Endodermal cell (in vitro differentiated cells): ENCODE results near the gene GPR107. TPM values are rescaled to one million over a fixed set of nuclear protein-coding genes. Genes with fewer than 3 reads are reported as not detected.
A peak's percentile ranks its signal among the peaks of the same experiment; 100 is the strongest.

Experiments
- DNase-seq: peaks from one replicate; pipeline ENCODE4 v3.0.0-alpha.2; 2017
- H3K27ac ChIP-seq: 2 replicates; pipeline ENCODE4 v1.5.1; 2013; ENCODE audit warnings: mild to moderate bottlenecking, low read depth, low read length, moderate library complexity
- H3K27me3 ChIP-seq: 2 replicates; pipeline ENCODE4 v1.6.1; 2013; ENCODE audit warnings: mild to moderate bottlenecking, low read length, moderate library complexity; ENCODE audit not compliant: insufficient read depth, control insufficient read depth, poor library complexity, severe bottlenecking
- H3K36me3 ChIP-seq: 2 replicates; pipeline ENCODE4 v1.7.0; 2013; ENCODE audit warnings: mild to moderate bottlenecking, low read length, moderate library complexity; ENCODE audit not compliant: control insufficient read depth, insufficient read depth
- H3K4me1 ChIP-seq: one replicate; pipeline ENCODE4 v1.7.0; 2013; ENCODE audit warnings: low read length; ENCODE audit not compliant: control insufficient read depth, insufficient read depth
- H3K4me3 ChIP-seq: 2 replicates; pipeline ENCODE4 v1.5.1; 2013; ENCODE audit warnings: mild to moderate bottlenecking, low read length, moderate library complexity
- H3K9ac ChIP-seq: 2 replicates; pipeline ENCODE4 v1.6.1; 2013; ENCODE audit warnings: mild to moderate bottlenecking, low read length, moderate library complexity; ENCODE audit not compliant: poor library complexity, severe bottlenecking; ENCODE audit errors: extremely low read depth
- H3K9me3 ChIP-seq: 2 replicates; pipeline ENCODE4 v1.6.1; 2013; ENCODE audit warnings: mild to moderate bottlenecking, low read length, moderate library complexity; ENCODE audit not compliant: control insufficient read depth
- H3K27ac Mint-ChIP-seq: 2 replicates; pipeline ENCODE4 v1.8.0; 2020; ENCODE audit warnings: mixed read lengths
- H3K27me3 Mint-ChIP-seq: 2 replicates; pipeline ENCODE4 v1.8.0; 2021; ENCODE audit warnings: mild to moderate bottlenecking, mixed read lengths; ENCODE audit not compliant: insufficient read depth
- H3K36me3 Mint-ChIP-seq: 2 replicates; pipeline ENCODE4 v1.8.0; 2020; ENCODE audit warnings: low read depth, mixed read lengths
- H3K4me1 Mint-ChIP-seq: 2 replicates; pipeline ENCODE4 v1.8.0; 2020; ENCODE audit warnings: mixed read lengths
- H3K4me3 Mint-ChIP-seq: 2 replicates; pipeline ENCODE4 v1.8.0; 2020; ENCODE audit warnings: mild to moderate bottlenecking, moderate library complexity, mixed read lengths
- H3K9me3 Mint-ChIP-seq: 2 replicates; pipeline ENCODE4 v1.8.0; 2020; ENCODE audit warnings: mild to moderate bottlenecking, mixed read lengths
- CTCF ChIP-seq: fragments of 200-600 bp; sonication (generic); conservative IDR thresholded peaks from 2 replicates; pipeline ENCODE4 v1.5.0; 2021; ENCODE audit warnings: antibody characterized with exemption, mild to moderate bottlenecking
- WGBS, 2 experiments: methylation state at CpG; one replicate each; pipeline versions ENCODE4 v1.1.5 to v1.1.7; 2013; ENCODE audit warnings: missing lambda C conversion rate in 2 of 2, mixed read lengths in 1 of 2; ENCODE audit not compliant: insufficient coverage in 1 of 2, insufficient read length in 1 of 2; 5-methylcytosine and 5-hydroxymethylcytosine counted together
- total RNA-seq, 2 donors: library from RNA; stranded (reverse); fragmentation: NEBNext Ultra II Directional in 1 of 2; extraction: Animal tissue kit (Norgen Biotek cat#: 25700) in 1 of 2; gene quantifications; 2 replicates in 1 of 2; 3 replicates in 1 of 2; pipeline ENCODE4 v1.2.1, GENCODE V29; 2021

The GPR107 gene
- total RNA-seq, 2 donors from 2014 or later = 50.7 to 62.0 TPM

- H3K4me1 Mint-ChIP-seq = peaks cover 33% of the 10 kb centered on the region
- H3K4me3 Mint-ChIP-seq = no peak overlapping the region
- WGBS, 2 experiments = 88 to 100% methylated on average over 3 to 7 of the region's 7 CpGs
- H3K27me3 ChIP-seq = no peaks in the 10 kb centered on the region
- no peak for DNase-seq
- H3K9me3 ChIP-seq = no peaks in the 10 kb centered on the region
- H3K27me3 Mint-ChIP-seq = no peaks in the 10 kb centered on the region
- no peak for TF ChIP-seq CTCF
- no peaks in the 10 kb centered on the region for H3K9me3 Mint-ChIP-seq
- peak overlapping the region; percentile 59 for H3K27ac Mint-ChIP-seq
- H3K4me3 ChIP-seq = no peak overlapping the region
- H3K27ac ChIP-seq = peak overlapping the region; percentile 57
- H3K4me1 ChIP-seq = no peaks in the 10 kb centered on the region
- H3K36me3 ChIP-seq = peaks cover 38% of the 10 kb centered on the region
- no peak overlapping the region for H3K9ac ChIP-seq
- H3K36me3 Mint-ChIP-seq = peaks cover 36% of the 10 kb centered on the region
Measured at GRCh38 chr9:130122456-130122855, 68.8 kb downstream of the GPR107 start.

DNA sequence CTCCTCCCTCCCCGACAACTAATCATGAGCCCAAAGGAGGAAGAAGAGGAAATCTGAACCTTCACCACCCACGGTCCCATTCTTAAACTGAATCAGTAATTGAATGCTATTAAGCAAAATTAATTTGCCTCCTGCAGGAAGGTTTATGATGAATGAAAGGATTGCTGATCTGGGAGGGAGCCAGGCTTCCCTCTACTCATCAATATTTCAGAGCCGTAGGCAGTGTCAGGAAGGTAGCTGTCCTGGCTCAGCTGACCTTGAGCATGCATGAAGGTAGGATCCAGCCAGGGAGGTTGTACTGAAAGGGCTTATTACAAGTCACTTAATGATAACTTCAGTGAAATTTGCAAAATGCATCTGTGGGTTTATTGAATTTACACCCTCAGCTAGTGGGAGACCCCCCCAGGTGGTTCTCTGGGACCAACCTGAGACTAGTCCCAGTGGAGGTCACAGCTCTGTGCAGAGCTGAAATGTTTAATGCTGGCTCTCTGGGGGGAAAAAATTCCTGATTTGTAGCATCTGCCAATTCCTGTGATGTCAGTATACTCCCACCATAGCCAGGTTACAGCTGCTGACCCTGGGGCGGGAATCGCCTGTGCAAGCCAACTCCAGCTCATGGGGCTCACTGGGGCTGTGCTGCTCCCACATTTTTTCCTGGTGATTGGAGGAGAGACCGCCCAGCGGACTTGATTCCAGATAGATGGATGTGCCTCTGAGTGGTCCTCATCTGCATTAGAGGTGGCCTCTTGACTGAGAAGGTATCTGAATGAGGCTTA lies 70.6 kb downstream of the GPR107 start:
- 96 to 100% methylated on average over 4 to 6 of the region's 7 CpGs for WGBS, 2 experiments
- H3K36me3 ChIP-seq = peaks cover 49% of the 10 kb centered on the region
- DNase-seq = no peak
- peaks cover 16% of the 10 kb centered on the region for H3K4me1 Mint-ChIP-seq
- no peak overlapping the region for H3K9ac ChIP-seq
- no peaks in the 10 kb centered on the region for H3K9me3 ChIP-seq
- peaks cover 49% of the 10 kb centered on the region for H3K36me3 Mint-ChIP-seq
- no peak overlapping the region for H3K4me3 Mint-ChIP-seq
- no peak overlapping the region for H3K27ac ChIP-seq
- H3K4me1 ChIP-seq = no peaks in the 10 kb centered on the region
- H3K27me3 Mint-ChIP-seq = no peaks in the 10 kb centered on the region
- H3K9me3 Mint-ChIP-seq = no peaks in the 10 kb centered on the region
- no peaks in the 10 kb centered on the region for H3K27me3 ChIP-seq
- H3K4me3 ChIP-seq = no peak overlapping the region
- no peak for TF ChIP-seq CTCF
- H3K27ac Mint-ChIP-seq = peak overlapping the region; percentile 17

- 73 to 80% methylated on average over 2 to 3 of the region's 4 CpGs for WGBS, 2 experiments
- H3K4me3 Mint-ChIP-seq = no peak overlapping the region
Measured at GRCh38 chr9:130126721-130127433, 73.2 kb downstream of the GPR107 start.

More at GRCh38 chr9:130126721-130127433, 73.2 kb downstream of the GPR107 start:
- Mint-ChIP-seq H3K4me1 (peaks cover 9% of the 10 kb centered on the region), H3K36me3 (peaks cover 62% of the 10 kb centered on the region), H3K27ac (no peak overlapping the region), H3K27me3 (no peaks in the 10 kb centered on the region), H3K9me3 (no peaks in the 10 kb centered on the region)
- no peaks in the 10 kb centered on the region for H3K27me3 ChIP-seq
- no peaks in the 10 kb centered on the region for H3K4me1 ChIP-seq
- no peak for DNase-seq
- H3K36me3 ChIP-seq = peaks cover 52% of the 10 kb centered on the region
- H3K9ac ChIP-seq = no peak overlapping the region
- TF ChIP-seq CTCF = no peak
- H3K4me3 ChIP-seq = no peak overlapping the region
- no peaks in the 10 kb centered on the region for H3K9me3 ChIP-seq
- H3K27ac ChIP-seq = no peak overlapping the region
